Activated T-cell treated with anti-CD3 and anti-CD28 coated beads, Interleukin-2, amount 50 U/mL, for 48 hours (primary cell): ENCODE measurements around the gene MYLK4.
A peak's percentile ranks its signal among the peaks of the same experiment; 100 is the strongest.

ENCODE experiments used
- DNase-seq, 2 experiments: peaks; one replicate each; pipeline ENCODE4 v3.0.0-alpha.2; 2020

MYLK4 gene

GRCh38 chr6:2655844-2656433 is 94.8 kb downstream of the MYLK4 start:
- DNase-seq, result no peak

DNA sequence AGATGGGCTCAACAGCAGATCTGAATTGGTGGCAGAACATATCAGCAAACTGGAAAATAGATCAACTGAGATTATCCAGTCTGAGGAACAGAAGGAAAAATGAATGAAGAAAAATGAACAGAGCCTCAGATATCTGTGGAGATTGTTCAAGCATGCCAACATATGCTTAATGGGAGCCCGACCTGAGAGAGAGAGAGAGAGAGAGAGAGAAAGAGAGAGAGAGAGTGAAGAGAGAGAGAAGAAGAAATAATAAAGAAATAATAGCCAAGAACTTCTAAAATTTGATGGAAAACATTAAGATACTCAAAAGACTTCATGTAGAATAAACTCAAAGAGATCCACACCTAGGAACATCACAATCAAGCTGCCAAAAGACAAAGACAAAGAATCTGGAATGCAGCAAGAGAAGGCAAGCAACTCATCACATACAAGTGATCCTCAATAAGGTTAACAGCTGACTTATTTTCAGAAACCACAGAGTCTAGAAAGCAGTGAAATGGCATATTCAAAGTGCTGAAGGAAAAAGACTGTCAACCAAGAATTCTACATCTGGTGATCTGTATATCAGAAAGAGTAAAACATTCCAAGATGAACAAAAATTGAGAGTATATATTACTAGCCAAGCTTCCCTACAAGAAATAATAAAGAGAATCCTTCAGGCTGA is 97.2 kb downstream of the MYLK4 start:
- no peak for DNase-seq

- DNase-seq, result no peak
Observed at GRCh38 chr6:2652611-2653010, 98.1 kb downstream of the MYLK4 start.

- DNase-seq, result no peak
Observed at GRCh38 chr6:2651961-2652360, 98.8 kb downstream of the MYLK4 start.

DNA sequence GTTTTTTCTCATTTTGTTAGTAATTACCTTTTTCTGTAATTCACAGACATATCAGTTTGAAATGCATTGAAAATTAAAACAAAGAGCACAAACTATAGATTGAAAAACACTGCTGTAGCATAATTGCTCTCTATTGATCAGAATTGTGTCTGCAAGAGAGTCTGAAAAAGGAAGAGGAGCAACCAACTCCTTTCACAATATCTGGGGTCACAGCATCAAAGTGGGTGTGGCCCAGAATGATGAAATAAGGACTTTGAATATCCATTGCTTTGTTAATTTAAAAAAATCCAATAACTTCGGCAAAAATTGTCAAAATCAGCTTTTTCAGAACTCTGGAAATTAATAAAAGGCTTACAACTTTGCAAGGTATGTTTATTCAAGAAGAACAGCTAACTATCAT is 99.2 kb downstream of the MYLK4 start:
- no peak for DNase-seq

DNA sequence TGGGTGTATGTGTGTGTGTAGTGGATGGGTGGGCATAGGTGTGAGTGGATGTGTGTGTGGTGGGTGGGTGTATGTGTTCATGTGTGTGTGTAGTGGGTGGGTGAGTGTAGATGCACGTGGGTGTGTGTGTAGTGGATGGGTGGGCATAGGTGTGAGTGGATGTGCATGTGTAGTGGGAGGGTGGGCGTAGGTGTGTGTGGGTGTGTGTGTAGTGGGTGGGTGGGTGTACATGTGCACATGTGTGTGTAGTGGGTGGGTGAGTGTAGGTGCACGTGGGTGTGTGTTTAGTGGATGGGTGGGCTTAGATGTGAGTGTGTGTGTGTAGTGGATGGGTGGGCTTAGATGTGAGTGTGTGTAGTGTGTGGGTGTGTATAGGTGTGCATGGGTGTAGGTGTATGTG is 104.4 kb downstream of the MYLK4 start:
- DNase-seq, result no peak

DNA sequence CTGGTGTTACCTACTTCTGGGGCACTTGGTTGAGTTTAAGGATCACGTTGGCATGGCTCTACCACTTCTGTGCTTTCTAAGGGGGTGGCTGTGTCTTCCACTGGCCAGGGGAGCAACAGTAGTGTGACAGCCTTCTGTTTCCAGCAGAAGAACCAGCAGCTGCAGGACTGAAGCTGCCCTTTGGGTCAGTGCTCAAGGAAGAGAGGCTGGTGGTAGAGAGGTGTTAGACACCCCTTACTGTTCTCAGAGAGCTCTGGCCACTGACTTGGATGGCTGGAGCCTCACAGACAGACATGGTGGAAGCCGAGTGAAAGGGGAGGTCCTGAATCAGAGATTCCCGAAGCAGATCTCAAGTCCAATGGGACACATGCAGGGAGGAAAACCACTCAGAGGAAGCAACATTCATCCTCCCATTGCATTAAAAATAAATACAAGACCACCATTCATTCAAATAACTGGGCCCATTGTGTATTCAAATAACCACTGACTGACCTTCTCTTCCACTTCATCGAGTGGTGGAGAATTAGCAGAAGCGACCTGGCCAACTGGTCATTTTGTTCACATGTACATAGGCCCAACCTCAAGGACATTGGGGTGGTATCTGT is 106.7 kb downstream of the MYLK4 start:
- DNase-seq, result no peak

DNA sequence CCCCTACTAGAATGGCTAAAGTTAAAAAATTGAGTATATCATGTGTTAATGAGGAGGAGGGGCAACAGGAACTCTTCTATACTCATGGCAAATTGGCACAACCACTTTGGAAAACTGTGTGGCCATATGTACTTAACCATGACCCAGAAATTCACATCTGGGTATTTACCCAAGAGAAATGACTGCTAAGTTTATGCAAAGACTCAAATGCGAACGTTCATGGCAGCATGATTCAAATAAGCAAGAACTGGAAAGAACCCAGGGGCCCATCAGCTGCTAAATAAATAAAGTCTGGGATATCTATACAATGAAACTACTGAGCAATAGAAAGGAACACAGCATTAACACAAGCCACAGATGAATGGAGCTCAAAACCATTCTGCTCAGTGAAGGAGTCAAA is 107.6 kb downstream of the MYLK4 start:
- no peak for DNase-seq

DNA sequence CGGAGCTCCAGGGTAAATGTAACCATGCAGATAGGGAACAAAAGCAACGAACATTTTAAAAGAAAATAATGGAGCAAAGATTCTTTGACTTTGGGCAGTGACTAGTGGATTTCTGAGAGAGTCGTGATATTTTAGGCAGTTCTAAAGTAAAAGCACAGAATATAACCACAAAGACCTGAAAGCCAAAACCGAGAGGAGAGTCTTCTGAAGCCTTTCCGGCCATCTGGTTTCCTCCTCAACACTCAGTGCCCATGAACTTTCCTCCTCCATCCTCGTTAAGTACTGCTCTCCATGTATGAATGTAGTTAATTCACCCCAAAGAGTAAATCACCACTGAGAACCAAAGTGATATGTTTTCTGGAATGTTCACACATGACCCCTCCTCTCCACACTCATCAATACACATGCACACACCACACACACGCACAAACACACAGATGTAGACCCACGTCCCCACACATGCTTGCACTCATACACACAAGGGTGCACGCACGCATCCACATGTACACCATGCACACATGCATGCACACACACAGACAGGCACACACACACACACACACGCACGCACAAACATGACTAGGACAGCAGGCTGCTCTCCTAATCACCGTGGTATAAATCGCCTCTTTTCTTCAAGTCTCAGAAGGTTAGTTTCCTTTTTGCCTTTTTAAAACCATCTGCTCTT is 109.5 kb downstream of the MYLK4 start:
- no peak for DNase-seq

DNA sequence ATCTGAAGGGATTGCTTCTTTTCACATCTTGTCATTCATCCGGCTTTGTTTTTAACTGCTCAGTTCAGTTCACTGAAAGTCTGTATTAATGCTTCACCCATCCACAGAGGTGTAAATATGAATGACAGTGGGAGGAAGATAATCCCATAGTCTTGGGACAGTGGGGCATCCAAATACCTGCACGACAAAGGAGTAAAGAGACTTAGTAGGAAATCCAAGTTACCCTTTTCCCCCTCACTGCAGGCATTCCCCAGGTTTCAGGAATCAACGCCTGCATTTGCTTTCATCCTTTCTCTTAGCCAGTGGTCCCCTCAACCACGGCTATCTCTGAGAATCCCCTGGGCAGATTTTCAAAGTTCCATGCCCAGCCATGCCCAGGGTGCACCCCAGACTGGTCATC is 110.2 kb downstream of the MYLK4 start:
- no peak for DNase-seq

DNA sequence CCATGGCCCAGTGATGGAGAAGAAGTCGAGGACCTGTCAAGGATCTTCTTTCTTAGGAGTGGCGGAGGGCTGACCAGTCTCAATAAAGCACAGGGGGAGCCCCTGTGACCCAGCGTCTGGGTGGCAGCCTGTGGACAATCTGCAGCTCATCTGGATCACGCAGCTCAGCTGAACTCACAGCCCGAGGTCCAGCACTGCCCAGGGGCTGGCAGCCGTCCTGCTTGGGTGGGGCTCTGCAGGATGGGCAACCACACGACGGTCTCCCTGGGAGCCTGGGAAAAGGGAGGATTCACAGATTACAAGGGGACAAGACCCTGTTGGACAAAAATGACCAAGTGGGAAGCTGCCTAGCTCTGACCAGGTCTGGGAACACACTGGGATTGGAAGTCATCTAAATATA is 110.8 kb downstream of the MYLK4 start:
- no peak for DNase-seq

DNA sequence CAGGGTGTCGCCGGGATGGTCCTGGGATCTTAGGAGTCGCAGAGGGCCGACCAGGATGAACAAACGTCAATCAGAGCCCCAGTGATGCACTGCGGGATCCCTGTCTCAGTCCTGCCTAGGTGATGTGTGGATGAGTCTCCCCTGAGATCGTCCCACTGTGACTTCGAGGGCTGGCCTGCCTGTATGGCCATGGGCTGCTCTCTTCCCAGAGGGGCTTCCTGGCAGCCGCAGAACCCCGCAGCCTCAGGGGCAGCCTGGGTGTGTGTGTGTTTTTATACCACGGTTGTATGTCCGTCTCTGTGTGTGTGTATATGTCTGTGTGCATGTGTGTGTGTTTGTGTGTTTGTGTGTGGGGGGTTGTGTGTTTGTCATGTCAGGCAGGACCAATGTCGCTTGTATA is 111.6 kb downstream of the MYLK4 start:
- DNase-seq, result no peak

- no peak for DNase-seq
Observed at GRCh38 chr6:2636672-2637071, 114.0 kb downstream of the MYLK4 start.

DNA sequence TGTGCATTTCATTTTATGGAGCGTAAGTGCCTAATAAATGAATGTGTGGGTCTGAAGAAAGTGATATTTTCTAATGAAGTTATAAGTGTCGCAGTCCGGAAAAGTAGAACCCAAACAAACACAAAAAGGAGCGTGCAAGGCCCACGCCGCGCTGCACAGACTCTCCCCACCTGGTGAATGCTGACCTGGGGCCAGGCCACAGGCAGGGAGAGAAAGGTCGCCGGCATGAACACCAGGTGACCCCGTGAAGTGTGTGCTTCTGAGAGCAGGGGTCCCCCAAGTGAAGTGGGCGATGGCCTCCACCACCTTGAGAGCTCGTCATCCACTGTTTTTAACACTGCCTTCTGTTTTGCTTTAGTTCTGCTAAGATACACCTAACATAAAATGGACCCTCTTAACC is 114.8 kb downstream of the MYLK4 start:
- DNase-seq, result no peak

- peak; percentile 88 to 91 for DNase-seq
Observed at GRCh38 chr6:2634139-2634964, 116.4 kb downstream of the MYLK4 start.

GRCh38 chr6:2633736-2634135 is 117.0 kb downstream of the MYLK4 start:
- no peak for DNase-seq

GRCh38 chr6:2632976-2633584 is 117.6 kb downstream of the MYLK4 start:
- no peak for DNase-seq

DNA sequence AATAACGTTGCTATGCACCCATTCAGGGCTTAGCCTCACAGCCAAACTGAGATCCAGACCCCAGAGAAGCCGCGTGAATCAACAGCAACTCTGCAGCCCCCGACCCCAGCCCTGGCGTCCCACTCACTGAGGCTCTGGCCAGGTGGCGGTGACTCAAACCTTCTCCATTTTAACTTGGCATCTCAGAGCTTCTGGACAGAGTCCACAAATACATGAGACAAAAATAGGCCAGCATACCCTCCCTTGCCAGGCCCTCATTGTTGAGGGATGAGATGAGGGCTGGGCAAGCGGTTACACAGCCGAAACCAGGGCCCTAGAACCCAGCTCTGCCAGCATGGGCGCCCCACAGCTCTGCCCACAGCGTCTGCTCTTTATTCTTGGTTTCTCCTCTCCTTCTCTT is 118.4 kb downstream of the MYLK4 start:
- no peak for DNase-seq

DNA sequence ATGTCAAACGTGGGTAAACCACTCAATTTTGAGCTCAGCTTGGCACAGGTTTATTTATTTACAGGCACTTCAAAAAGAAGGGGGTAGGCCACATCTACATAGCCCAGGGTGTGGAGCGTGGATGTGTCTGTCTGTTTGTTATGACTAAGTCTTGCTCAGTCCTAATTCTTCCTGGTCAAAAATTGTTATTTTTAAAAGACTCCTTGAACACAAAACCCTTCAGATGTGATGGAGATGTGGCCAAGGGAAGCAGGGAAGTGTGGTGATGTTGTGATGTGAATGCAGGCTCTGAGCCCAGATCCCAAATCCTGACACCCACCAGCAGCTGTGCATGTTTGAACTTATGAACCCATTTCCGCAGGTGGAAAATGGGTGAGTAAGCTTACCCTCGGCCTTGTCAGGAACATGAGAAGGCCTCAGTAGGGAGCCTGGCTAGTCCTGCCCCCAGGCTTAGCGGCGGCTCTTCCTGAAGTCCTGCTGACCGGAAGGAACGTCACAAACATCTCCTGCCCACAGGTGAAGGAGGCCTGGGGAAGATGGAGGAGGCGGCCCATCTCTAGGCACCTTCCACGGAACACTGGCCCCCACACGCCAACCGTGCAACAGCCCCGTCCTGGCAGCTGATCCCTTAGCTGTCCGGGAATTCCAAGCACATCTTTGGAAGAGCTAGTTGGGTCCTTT is 119.7 kb downstream of the MYLK4 start:
- no peak for DNase-seq

- no peak for DNase-seq
Observed at GRCh38 chr6:2630359-2630758, 120.4 kb downstream of the MYLK4 start.

GRCh38 chr6:2626401-2626800 is 124.3 kb downstream of the MYLK4 start:
- DNase-seq, result no peak

- no peak for DNase-seq
Observed at GRCh38 chr6:2625581-2625980, 125.1 kb downstream of the MYLK4 start.
